Measurements from ENCODE around the gene PTGFRN.

The PTGFRN gene

DNA sequence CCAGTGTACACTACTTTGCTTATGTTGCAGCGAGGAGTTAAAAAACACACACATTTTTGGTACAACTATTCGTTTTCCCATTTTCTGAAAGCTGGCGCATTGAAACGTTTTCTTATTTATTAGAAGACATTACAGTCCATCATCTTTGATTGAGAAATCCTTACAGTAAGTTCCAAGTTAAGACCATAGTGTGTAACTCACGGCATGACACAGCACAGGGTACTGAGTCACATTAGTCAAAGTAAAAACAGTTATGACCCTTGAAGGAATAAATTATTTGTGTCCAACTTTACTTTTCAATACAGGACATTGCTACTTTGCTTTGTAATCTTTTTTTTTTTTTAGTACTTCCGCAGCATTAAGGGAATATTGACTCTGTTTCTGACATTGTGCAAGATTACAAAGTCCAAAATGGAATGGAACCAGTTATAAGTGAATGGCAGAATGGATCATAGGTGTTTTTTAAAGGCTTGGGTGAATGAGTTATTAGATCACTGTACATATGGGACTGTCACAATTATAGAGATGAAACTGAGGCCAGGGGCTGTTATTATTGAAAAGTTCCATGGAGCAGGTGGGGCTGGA lies 11.7 kb downstream of the PTGFRN start:
- H3K4me3 ChIP-seq (ENCODE audit: low read depth, low read length) = no peak overlapping the region
- TF ChIP-seq, protein P1, sequence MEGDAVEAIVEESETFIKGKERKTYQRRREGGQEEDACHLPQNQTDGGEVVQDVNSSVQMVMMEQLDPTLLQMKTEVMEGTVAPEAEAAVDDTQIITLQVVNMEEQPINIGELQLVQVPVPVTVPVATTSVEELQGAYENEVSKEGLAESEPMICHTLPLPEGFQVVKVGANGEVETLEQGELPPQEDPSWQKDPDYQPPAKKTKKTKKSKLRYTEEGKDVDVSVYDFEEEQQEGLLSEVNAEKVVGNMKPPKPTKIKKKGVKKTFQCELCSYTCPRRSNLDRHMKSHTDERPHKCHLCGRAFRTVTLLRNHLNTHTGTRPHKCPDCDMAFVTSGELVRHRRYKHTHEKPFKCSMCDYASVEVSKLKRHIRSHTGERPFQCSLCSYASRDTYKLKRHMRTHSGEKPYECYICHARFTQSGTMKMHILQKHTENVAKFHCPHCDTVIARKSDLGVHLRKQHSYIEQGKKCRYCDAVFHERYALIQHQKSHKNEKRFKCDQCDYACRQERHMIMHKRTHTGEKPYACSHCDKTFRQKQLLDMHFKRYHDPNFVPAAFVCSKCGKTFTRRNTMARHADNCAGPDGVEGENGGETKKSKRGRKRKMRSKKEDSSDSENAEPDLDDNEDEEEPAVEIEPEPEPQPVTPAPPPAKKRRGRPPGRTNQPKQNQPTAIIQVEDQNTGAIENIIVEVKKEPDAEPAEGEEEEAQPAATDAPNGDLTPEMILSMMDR (IDR thresholded peaks at IDR 0.05; ENCODE audit: insufficient read depth, low read depth, low read length, missing control alignments) = no peak
- DNase-seq (ENCODE audit: low read depth) = no peak

DNA sequence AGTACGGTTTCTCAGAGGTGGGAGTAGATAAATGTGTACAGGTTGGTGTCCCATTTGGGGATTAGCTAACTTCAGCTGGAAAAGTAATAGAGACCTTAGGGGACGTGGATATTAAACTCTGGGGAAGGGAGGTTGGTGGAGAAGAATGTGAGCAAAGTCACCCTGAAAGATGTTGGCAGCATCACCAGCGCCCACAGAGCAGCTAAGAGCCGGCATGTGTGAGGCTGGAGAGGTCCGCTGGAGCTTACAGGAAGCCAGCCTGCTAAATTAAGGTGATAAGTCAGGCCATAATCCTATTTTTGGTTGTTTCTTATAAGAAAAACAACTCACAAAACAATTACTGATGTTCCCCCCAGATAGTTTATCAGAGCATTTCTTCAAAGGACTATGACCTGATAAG lies 12.2 kb downstream of the PTGFRN start:
- TF ChIP-seq, protein P1 (IDR thresholded peaks at IDR 0.05; ENCODE audit: insufficient read depth, low read depth, low read length, missing control alignments) = no peak
- H3K4me3 ChIP-seq (ENCODE audit: low read depth, low read length) = no peak overlapping the region
- DNase-seq (ENCODE audit: low read depth) = no peak

DNA sequence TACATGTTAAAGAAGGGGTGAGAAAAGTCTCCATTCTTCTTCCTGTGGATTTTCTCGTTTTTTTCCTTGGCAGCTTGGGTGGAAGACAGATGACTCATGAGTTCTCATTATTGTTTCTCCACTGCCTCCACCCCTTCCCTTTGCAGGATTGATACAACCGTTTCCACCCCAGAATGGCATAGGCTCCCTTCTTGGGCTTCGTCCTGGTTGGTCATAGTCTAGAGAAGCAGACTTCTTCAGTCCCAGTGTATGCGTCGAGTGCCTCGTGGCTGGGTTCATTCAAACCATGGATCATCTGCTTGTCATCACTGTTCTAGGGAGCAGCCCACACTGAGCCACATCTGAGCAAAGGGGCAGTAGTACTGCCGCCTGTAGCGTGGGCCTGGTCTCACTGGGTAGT lies 13.7 kb downstream of the PTGFRN start:
- TF ChIP-seq, protein P1 (IDR thresholded peaks at IDR 0.05; ENCODE audit: insufficient read depth, low read depth, low read length, missing control alignments) = no peak

DNA sequence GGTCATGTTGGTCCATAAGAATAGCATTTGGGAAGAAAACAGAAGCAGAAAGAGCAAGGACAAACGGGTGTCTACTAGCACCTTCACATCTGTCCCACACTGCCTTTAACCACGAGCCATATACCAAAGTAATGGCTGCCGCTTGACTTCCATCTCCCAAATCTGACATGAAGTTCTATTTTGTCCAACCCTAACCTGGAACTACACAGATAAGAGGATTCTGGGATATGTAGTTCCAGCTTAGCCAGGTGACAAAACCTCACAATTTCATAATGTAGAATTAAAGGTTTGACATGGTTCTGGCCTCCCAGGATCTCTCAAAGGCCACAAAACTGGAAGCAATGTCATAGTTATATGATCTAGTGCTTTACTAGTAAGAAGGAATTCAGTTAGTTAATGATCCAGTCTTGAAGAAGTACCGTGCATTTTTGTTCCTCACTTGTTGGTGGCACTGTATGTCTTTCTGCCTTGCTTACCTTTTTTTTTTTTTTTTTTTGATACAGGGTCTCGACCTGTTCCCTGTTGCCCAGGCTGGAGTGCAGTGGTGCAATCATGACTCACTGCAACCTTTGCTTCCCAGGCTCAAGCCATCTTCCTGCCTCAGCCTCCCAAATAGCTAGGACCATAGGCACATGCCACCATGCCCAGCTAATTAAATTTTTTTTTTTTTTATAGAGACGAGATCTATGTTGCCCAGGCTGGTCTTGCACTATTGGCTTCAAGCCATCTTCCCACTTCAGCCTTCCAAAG lies 17.5 kb downstream of the PTGFRN start:
- TF ChIP-seq, protein P1 (IDR thresholded peaks at IDR 0.05; ENCODE audit: insufficient read depth, low read depth, low read length, missing control alignments) = no peak

More for the DNA sequence above, 13.7 kb downstream of the PTGFRN start:
- DNase-seq (ENCODE audit: low read depth) = no peak
- H3K4me3 ChIP-seq (ENCODE audit: low read depth, low read length) = no peak overlapping the region

DNA sequence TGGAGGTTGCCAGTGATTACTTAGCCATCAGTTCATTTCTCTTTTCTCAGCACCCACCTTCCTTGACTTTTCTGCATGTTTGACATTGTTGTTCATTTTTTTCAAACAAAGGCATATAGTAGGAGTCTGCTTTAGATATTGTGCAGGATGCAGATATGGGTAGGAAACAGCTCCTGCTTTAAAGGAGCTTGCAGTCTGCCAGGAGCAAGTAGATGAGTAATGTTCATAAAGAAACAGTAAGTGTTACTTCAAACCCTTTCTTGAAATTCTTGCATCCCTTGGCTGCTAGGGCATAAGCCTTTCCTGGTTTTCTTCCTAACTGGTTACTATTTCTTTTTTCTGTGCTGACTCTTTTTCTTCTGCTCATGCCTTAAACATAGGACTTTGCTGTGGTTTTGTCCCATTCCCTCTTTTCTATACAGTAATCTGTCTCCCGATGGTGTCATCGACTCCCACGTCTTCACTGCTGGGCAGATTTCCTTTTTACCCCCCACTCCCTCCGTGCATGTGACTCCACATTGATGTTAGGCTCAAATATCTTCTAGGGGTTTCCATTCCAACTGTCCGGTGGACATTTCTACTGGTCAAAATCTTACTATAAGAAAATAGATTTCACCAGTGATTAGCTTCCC lies 20.4 kb downstream of the PTGFRN start:
- H3K4me3 ChIP-seq (ENCODE audit: low read depth, low read length) = no peak overlapping the region
- TF ChIP-seq, protein P1 (IDR thresholded peaks at IDR 0.05; ENCODE audit: insufficient read depth, low read depth, low read length, missing control alignments) = no peak
- DNase-seq (ENCODE audit: low read depth) = no peak

More for the DNA sequence above, 17.5 kb downstream of the PTGFRN start:
- DNase-seq (ENCODE audit: low read depth) = no peak
- no peak overlapping the region for H3K4me3 ChIP-seq (ENCODE audit: low read depth, low read length)

DNA sequence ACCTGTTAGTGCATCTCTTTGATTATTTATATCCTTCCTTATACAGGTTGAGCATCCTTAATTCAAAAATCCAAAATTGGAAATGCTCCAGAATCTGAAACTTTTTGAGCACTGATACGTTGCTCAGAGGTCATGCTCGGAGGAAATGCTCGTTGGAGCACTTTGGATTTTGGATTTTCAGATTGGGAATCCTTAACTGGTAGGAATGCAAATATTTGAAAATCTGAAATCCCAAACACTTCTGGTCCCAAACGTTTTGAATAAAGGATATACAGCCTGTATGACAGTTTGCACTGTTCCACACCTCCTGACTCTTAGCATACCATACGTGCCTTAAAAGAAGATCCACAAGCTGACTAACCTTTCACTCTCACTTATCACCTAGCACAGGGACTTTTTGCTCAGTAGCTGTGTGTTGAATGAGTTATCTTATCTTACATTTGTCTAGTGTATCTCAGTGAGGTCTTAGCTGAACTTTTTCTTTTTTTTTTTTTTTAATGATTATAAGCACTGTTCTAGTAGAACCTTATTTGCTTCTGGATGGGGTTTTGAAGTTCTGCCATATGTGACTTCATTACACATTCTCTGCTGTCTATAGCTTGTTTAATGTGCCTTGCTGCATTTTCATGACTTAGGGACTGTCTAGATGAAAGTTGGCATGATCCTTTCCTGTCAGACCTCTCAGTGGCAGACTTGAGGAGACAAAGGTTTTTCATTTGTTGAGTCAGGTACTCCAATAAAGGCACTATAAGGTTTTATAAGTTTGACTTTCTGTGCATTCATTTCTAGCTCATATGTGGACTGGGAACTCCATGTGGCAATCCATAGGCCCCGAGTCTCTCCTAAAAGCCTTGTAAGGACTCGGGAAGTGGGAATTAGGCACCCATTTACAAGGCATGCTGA lies 21.6 kb downstream of the PTGFRN start:
- no peak for DNase-seq (ENCODE audit: low read depth)
- TF ChIP-seq, protein P1 (IDR thresholded peaks at IDR 0.05; ENCODE audit: insufficient read depth, low read depth, low read length, missing control alignments) = no peak
- no peak overlapping the region for H3K4me3 ChIP-seq (ENCODE audit: low read depth, low read length)

All from GM12865 (cell line).